GM18507 (cell line): ENCODE results near the gene R3HDML.
"Not testable (repeated sequence)": the region's sequence is repeated elsewhere in the genome, so short reads cannot be mapped to it uniquely, and the experiment has no call there.

Experiments used
- DNase-seq: peaks from one replicate; pipeline ENCODE4 v3.0.0; 2011; ENCODE audit warnings: low read depth; ENCODE audit not compliant: insufficient read length; ENCODE audit errors: extremely low spot score
- FAIRE-seq: peaks from 2 replicates; lab custom pipeline; 2011; peaks lifted over from hg19 to GRCh38; lab: Jason Lieb, UNC

R3HDML gene, protein sequence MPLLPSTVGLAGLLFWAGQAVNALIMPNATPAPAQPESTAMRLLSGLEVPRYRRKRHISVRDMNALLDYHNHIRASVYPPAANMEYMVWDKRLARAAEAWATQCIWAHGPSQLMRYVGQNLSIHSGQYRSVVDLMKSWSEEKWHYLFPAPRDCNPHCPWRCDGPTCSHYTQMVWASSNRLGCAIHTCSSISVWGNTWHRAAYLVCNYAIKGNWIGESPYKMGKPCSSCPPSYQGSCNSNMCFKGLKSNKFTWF

DNA sequence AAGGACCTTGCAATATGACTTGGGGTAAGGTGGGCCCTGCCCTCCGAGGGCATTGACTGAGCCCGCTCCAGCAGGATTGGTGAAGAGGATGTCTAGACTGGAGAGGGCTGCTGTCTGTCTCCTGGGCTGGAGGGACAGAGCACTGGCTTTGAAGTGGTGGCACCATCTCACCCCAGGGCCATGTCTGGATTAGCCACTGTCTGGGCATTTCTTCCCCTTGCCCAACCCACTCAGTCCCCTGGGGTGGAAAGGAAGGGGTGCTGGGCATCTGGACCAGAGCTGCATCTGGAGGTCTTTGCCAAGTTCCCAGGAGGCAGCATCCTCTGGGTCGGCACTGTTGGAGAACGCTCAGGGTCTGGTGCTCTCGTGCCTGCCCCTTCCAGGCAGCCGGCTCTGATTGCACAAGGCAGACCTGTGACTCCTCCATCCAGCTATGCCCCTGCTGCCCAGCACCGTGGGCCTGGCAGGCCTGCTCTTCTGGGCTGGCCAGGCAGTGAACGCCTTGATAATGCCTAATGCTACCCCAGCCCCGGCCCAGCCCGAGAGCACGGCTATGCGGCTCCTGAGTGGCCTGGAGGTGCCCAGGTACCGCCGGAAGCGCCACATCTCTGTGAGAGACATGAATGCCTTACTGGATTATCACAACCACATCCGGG lies at the start of gene R3HDML:
TSS of gene R3HDML (plus strand) at position 319 of the 656 bp plus-strand sequence. CDS start at position 434, 115 bp downstream.
- no peak for DNase-seq
- FAIRE-seq: no peak

GRCh38 chr20:44287272-44288097 lies 49.4 kb upstream of the R3HDML start:
- no peak for FAIRE-seq
- DNase-seq: no peak

GRCh38 chr20:44288252-44288651 lies 48.6 kb upstream of the R3HDML start:
- FAIRE-seq (no peak), DNase-seq (no peak)

- no peak for FAIRE-seq
- DNase-seq: no peak
Observed at GRCh38 chr20:44291754-44292153, 45.1 kb upstream of the R3HDML start.

- DNase-seq (no peak), FAIRE-seq (no peak)
Observed at GRCh38 chr20:44296011-44296410, 40.8 kb upstream of the R3HDML start.

- no peak for FAIRE-seq
- no peak for DNase-seq
Observed at GRCh38 chr20:44297721-44298120, 39.1 kb upstream of the R3HDML start.

- not testable (repeated sequence) for DNase-seq, FAIRE-seq
Observed at GRCh38 chr20:44299011-44299535, 37.8 kb upstream of the R3HDML start.

- DNase-seq (no peak), FAIRE-seq (no peak)
Observed at GRCh38 chr20:44301285-44301684, 35.6 kb upstream of the R3HDML start.

- FAIRE-seq: no peak
- DNase-seq: no peak
Observed at GRCh38 chr20:44302026-44302669, 34.7 kb upstream of the R3HDML start.

DNA sequence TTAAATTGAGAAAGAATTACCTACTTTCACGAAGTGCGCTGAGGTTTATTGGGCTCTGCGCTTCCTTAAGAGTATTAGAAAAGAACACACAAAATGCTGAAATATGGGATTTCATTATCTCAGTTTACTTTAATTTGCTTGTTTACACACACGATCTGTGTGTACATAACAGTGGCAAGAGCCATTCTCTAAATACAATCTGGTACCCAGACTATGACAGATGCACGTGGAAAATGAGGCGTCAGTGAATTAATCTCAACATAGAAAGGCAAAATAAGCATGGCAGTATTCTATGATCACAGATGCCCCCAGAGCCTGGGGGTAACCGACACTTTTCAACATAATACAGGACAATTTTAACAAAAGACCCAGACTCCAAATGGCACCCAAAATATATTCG lies 34.1 kb upstream of the R3HDML start:
- no peak for DNase-seq
- FAIRE-seq: no peak

GRCh38 chr20:44304383-44304782 lies 32.5 kb upstream of the R3HDML start:
- FAIRE-seq (no peak), DNase-seq (no peak)

DNA sequence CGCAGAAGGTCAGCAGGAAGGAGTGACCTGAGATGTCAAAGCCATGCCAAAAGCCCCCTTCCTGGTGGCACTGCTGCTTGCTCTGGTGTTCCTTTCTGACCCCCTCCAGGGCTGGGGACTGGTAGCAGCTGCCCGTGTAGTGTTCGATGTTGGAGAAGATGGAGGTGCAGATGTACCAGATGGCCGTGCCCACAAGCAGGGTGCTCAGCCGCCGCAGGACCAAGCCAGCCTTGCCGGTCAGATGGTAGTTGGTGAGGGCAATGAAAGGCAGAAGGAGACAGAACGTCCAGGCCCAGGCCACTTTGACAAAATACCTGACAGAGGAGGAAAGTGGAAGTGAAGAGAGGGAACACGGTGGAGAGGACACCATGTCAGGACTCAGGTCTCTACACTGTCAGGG lies 29.9 kb upstream of the R3HDML start:
- FAIRE-seq: no peak

DNA sequence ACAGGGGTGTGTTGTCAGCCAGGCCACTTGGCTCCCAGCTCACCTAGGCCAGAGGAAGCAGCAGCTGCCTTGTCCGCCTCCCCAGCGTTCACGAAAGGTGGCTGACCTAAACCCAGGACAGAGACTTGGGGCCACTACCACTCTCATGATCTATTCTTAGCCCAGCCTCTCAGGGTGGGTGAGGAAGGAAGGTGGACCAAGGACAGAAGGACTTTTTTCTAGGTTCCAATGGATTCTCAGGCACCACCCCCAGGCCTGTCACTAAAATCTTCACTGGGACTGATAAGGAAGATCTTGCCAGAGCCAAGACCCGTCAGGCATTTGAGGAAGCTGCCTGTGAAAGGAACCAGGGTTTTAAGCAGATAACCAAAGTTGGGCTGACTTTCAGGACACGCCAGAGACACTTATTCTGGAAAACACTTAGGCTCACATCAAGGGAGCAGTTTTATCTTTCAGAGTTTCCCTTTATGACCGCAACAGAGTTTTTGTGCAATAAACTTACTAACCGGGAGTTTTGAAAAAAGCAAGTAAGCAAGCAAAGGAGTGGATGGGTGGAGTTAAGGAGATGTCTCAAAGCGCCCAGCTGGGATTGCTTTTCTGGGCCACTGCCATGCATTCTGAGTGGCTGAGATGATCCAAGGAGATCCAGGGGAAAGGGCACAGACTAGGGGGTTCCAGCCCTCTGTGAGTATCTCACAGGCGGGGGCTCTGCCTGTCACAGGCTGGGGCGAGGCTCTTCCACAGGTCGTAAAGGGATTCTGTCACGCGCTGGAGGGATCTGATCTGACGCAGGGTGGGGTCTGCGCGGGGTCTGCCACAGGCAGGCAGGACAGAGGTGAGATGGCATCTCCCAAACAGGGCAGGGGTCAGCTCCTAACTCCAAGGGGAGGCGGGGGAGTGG lies 26.8 kb upstream of the R3HDML start:
- FAIRE-seq: no peak
- DNase-seq: no peak

More for the DNA sequence above, 29.9 kb upstream of the R3HDML start:
- DNase-seq: no peak

GRCh38 chr20:44310664-44311639 lies 25.9 kb upstream of the R3HDML start, which contains the start of gene FITM2:
TSS of gene FITM2 (minus strand) at chr20:44311202. CDS start at chr20:44311148, 54 bp downstream.
- DNase-seq (peak; percentile 99), FAIRE-seq (peak; percentile 87)

- FAIRE-seq (no peak), DNase-seq (no peak)
Observed at GRCh38 chr20:44314870-44315269, 22.0 kb upstream of the R3HDML start.

DNA sequence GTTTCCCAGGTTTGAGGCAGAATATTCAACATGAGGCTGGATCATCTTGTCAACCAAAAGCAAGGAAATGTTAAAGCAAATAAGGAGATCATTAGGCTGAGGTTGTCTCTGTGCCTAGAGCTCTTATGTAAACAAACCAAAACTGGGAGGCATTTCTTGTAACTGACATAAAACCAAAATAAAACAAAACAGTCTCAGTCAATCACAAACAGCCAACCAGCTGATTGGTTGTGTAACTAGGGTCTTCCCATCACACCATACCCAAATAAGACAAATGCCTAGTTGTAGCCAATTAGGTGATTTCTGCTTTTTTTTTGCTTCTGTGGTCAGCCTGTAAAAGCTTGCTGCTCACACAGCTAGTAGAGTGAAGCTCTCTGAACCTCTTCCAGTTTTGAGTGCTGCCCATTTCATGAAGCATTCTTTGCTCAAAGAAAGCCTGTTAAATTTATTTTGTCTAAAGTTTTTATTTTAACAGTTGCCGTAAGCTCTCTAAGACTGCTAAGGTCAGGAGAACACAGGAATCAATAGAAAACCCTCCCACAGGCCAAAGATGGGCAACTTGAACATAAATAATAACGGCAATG lies 16.9 kb upstream of the R3HDML start:
- DNase-seq (no peak), FAIRE-seq (no peak)

GRCh38 chr20:44324343-44324742 lies 12.5 kb upstream of the R3HDML start:
- FAIRE-seq: no peak
- DNase-seq: no peak
